ENCODE results near the gene SIMC1. TPM values are rescaled to one million over a fixed set of nuclear protein-coding genes. Genes with fewer than 3 reads are reported as not detected.
"Not testable (repeated sequence)": the region's sequence is repeated elsewhere in the genome, so short reads cannot be mapped to it uniquely, and the experiment has no call there.

SIMC1 gene
- total RNA-seq, 3 donors from 2014 or later: 7.7 to 13.4 (median 12.7) TPM

DNA sequence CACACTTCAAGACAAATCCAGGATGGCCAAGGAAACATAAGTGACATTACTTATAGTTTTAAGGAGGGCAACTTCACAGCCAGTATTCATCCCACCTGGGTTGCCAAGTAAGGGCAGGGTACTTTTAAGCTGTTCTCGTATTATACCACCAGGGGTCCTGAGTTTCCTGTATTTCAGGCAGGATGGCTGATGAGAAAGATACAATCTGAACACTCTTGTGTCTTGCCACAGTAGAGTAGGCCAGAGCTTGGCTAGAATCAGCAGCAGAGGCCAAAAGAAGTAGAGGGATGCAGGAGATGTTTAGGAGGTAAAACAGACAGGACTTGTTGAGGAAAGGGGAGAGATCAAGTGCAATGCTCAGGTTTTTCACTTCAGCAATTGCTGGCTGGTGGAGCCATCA lies 3.1 kb upstream of the SIMC1 start:
- intact Hi-C loops (cut with DNase I; ENCODE audit: low total_unique reads); H3K4me3 ChIP-seq; H3K27me3 ChIP-seq; H3K4me1 ChIP-seq; H3K27ac ChIP-seq; H3K9me3 ChIP-seq; H3K36me3 ChIP-seq; DNase-seq (ENCODE audit: low spot score in 2 of 2): not testable (repeated sequence)
- TF ChIP-seq, protein P1, sequence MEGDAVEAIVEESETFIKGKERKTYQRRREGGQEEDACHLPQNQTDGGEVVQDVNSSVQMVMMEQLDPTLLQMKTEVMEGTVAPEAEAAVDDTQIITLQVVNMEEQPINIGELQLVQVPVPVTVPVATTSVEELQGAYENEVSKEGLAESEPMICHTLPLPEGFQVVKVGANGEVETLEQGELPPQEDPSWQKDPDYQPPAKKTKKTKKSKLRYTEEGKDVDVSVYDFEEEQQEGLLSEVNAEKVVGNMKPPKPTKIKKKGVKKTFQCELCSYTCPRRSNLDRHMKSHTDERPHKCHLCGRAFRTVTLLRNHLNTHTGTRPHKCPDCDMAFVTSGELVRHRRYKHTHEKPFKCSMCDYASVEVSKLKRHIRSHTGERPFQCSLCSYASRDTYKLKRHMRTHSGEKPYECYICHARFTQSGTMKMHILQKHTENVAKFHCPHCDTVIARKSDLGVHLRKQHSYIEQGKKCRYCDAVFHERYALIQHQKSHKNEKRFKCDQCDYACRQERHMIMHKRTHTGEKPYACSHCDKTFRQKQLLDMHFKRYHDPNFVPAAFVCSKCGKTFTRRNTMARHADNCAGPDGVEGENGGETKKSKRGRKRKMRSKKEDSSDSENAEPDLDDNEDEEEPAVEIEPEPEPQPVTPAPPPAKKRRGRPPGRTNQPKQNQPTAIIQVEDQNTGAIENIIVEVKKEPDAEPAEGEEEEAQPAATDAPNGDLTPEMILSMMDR (IDR thresholded peaks at IDR 0.05): peak in 1 of 3 donors; percentile 17

DNA sequence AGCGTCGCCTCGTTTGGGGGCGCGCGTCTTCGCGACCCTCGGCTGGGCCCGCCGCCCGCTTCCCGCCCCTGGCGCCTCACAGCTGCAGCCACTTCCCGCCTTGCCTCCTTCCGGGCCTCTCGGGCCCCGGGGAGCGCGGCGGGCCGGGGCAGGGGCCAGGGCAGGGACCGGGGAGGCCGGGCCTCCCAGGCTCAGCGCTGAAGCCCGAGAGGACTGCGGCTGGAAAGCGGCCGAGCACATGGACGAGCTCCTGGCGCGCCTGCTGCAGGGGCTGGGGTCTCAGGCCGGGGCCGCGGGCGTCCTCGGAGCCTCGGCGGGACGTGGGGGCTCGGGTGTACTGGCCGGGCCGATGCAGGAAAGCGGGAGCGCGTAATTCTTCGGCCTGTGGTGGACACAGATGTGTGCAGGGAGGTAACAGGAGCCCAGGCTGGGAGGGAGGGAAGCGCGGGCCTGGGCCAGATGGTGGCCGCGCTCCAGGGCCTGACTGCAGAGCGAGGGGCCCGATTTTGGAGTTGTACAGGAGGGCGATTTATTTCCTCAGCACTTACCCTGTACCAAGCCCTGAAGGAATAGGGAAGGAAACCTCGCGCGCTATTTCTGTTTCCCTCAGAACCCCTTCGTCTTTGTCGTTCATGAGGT lies 540 bp downstream of the SIMC1 start:
- H3K4me1 ChIP-seq; H3K27me3 ChIP-seq; intact Hi-C loops (cut with DNase I; ENCODE audit: low total_unique reads); DNase-seq (ENCODE audit: low spot score in 2 of 2); H3K27ac ChIP-seq; H3K36me3 ChIP-seq; H3K9me3 ChIP-seq: not testable (repeated sequence)
- peak overlapping the region; percentile 39 to 69 (median 57) for H3K4me3 ChIP-seq

DNA sequence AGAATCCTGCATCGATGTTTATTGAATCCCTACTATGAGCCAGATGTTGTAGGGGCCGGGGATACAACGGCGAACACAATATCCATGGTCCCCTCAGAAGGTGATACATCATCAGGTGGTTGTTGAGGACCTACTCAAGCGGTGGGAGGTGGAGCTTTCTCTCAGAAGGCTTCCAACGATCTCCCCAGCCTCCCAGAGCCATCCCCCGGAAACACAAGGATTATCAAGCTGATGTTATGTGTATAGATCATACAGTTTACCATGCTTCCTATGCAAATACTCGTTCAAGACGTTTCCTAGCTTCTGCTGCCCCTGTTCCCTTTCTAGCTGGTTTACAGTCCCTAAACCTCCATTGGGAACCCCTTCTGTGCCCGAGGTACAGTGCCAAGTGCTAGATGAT lies 1.1 kb downstream of the SIMC1 start:
- H3K27me3 ChIP-seq; intact Hi-C loops (cut with DNase I; ENCODE audit: low total_unique reads); H3K4me1 ChIP-seq; H3K36me3 ChIP-seq; H3K27ac ChIP-seq; H3K4me3 ChIP-seq; H3K9me3 ChIP-seq; DNase-seq (ENCODE audit: low spot score in 2 of 2): not testable (repeated sequence)

DNA sequence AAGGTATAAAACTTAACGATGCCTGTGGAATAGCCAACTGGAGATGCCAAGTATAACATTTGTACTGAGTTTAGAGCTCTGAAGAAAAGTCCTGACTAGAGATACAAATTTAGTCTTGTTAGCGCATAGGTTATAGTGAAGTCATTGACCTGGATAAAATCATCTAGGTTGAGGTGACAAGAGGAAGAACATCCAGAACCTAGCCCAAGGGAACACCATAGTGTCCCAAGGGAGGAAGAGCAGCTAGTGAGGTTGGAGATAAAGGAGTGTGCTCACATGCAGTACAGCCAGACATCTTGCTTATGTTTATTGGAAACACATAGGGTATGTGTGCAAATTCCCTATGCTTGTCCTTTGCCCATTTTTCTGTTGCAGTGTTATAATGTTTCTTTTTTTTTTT lies 6.1 kb downstream of the SIMC1 start:
- not testable (repeated sequence) for H3K4me1 ChIP-seq; DNase-seq (ENCODE audit: low spot score in 2 of 2); H3K27ac ChIP-seq

DNA sequence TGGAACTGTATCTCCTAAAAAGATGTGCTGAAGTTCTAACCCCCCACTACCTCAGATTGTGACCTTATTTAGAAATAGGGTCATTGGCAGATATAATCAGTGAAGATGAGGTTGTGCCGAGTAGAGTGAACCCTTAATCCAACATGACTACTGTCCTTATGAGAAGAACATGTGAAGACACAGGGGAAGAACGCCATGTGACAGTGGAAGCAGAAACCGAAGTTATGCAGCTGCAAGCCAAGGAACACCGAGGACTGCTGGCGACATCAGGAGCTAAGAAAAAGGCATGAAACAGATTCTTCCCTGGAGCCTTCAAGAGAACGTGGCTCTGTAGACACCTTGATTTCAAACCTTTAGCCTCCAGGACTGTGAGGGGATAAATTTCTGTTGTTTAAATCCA lies 6.8 kb downstream of the SIMC1 start:
- intact Hi-C loops (cut with DNase I; ENCODE audit: low total_unique reads); H3K36me3 ChIP-seq; H3K4me1 ChIP-seq; H3K4me3 ChIP-seq; DNase-seq (ENCODE audit: low spot score in 2 of 2); H3K27ac ChIP-seq; H3K9me3 ChIP-seq; H3K27me3 ChIP-seq: not testable (repeated sequence)

More for the DNA sequence above, 6.1 kb downstream of the SIMC1 start:
- intact Hi-C loops (cut with DNase I; ENCODE audit: low total_unique reads); H3K27me3 ChIP-seq; H3K4me3 ChIP-seq; H3K36me3 ChIP-seq; H3K9me3 ChIP-seq: not testable (repeated sequence)

DNA sequence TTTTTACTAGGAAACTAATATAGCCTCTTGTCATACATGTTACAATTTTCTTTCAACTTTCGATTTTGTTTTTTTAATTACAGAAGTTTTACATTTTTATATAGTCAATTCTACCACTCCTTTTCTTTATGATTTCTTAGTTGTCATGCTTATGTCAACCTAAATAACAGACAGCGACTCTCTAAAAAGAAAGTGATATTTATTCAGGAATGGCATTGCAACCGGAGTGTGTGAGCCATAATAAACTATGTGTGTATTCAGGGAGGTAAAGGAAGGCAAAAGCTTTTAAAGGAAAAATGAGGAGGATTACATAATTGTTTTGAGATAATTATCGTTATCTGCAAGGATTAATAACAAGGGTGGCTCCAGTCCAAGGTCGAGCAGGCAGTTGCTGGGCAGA lies 7.3 kb downstream of the SIMC1 start:
- H3K27ac ChIP-seq; H3K4me3 ChIP-seq; H3K27me3 ChIP-seq; H3K36me3 ChIP-seq; H3K9me3 ChIP-seq; H3K4me1 ChIP-seq; DNase-seq (ENCODE audit: low spot score in 2 of 2); intact Hi-C loops (cut with DNase I; ENCODE audit: low total_unique reads): not testable (repeated sequence)

DNA sequence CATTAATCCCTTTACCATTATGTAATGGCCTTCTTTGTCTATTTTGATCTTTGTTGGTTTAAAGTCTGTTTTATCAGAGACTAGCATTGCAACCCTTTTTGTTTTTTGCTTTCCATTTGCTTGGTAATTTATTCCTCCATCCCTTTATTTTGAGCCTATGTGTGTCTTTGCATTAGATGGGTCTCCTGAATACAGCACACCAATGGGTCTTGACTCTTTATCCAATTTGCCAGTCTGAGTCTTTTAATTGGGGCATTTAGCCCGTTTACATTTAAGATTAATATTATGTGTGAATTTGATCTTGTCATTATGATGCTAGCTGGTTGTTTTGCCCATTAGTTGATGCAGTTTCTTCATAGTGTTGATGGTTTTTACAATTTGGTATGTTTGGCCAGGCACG lies 12.5 kb downstream of the SIMC1 start:
- H3K27me3 ChIP-seq; H3K9me3 ChIP-seq; DNase-seq (ENCODE audit: low spot score in 2 of 2); H3K4me3 ChIP-seq; H3K27ac ChIP-seq; H3K4me1 ChIP-seq; intact Hi-C loops (cut with DNase I; ENCODE audit: low total_unique reads); H3K36me3 ChIP-seq: not testable (repeated sequence)

DNA sequence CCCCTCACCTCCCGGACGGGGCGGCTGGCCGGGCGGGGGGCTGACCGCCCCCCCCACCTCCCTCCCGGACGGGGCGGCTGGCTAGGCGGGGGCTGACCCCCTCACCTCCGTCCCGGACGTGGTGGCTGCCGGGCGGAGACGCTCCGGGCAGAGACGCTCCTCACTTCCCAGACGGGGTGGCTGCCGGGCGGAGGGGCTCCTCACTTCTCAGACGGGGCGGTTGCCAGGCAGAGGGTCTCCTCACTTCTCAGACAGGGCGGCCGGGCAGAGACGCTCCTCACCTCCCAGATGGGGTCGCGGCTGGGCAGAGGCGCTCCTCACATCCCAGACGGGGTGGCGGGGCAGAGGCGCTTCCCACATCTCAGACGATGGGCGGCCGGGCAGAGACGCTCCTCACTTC lies 13.9 kb downstream of the SIMC1 start:
- H3K4me1 ChIP-seq; DNase-seq (ENCODE audit: low spot score in 2 of 2); intact Hi-C loops (cut with DNase I; ENCODE audit: low total_unique reads); H3K9me3 ChIP-seq; H3K27ac ChIP-seq; H3K36me3 ChIP-seq; H3K4me3 ChIP-seq; H3K27me3 ChIP-seq: not testable (repeated sequence)

DNA sequence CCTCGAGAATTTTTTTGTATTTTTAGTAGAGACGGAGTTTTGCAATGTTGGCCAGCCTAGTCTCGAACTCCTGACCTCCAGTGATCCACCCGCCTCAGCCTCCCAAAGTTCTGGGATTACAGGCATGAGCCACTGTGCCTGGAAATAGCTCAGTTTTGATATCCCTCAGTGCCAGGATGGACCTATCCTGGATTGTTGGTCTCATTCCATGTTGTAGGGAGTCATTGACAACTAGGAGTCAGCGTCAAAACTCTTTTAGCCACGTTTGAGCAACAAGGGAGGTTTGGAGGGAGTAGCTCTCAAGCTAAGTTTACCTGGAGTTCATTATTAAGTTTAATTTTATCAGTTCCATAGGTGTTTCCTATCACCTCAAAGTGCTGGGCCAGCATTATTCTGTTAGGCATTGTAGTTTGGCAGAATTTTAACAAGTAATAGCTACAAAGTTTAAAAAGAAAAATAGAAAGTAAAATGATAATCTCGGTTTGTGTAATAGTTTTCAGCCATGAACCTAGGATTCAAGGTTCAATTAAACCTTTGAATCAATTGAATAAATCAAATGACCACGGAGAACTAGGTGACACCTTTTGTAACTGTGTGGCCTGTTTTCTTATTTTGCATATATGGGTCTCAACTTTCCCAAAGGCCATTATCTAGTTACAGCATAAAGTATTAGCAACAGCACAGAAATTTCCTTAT lies 15.3 kb downstream of the SIMC1 start:
- H3K36me3 ChIP-seq; H3K4me1 ChIP-seq; H3K27ac ChIP-seq; H3K4me3 ChIP-seq; intact Hi-C loops (cut with DNase I; ENCODE audit: low total_unique reads); H3K9me3 ChIP-seq; DNase-seq (ENCODE audit: low spot score in 2 of 2); H3K27me3 ChIP-seq: not testable (repeated sequence)

DNA sequence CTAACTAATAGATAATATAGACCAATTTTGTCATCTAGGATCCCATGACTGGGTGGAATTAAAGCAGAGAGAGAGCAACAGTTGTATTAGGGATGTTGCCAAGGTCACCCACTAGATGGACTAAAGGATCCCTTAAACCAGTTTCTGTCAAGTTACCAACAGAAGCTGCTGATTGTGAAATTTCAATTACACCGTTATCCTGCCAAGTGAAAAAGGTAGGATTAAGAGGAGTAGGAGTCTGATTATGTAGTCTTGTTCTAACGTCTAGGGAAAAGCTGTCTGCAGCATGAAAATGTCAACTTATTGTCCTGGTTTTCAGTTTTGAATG lies 15.8 kb downstream of the SIMC1 start:
- DNase-seq (ENCODE audit: low spot score in 2 of 2); H3K27ac ChIP-seq; H3K27me3 ChIP-seq; intact Hi-C loops (cut with DNase I; ENCODE audit: low total_unique reads); H3K4me3 ChIP-seq; H3K4me1 ChIP-seq; H3K9me3 ChIP-seq; H3K36me3 ChIP-seq: not testable (repeated sequence)

DNA sequence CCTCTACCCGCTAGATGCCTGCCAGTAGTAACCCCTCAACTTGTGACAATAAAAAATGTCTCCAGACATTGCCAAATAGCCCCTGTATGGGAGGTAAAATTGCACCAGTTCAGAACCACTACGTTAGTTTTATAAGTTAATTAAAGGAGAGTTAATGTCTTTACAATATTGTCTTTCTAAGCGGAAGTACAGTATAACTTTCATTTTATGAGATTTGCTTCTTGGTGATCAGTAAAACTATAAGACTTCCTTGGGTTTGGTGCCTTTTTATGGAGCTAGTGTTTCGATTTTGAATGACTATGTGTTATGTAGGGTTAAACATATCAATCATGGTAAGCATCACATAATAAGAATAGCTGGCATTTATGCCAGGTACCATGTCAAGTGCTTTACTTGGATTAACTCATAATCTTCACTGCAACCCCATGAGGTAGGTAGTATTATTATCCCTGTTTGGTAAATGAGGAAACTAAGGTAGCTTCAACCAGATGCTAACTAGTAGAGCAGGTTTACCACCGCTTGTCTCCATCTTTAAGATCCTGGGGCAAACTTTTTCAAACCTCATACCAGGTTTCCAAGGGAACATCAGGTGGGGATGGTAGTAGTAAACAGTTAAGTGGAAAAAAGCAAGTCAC lies 19.8 kb downstream of the SIMC1 start:
- H3K4me1 ChIP-seq; H3K4me3 ChIP-seq; DNase-seq (ENCODE audit: low spot score in 2 of 2); H3K36me3 ChIP-seq; intact Hi-C loops (cut with DNase I; ENCODE audit: low total_unique reads); H3K27ac ChIP-seq; H3K9me3 ChIP-seq; H3K27me3 ChIP-seq: not testable (repeated sequence)

DNA sequence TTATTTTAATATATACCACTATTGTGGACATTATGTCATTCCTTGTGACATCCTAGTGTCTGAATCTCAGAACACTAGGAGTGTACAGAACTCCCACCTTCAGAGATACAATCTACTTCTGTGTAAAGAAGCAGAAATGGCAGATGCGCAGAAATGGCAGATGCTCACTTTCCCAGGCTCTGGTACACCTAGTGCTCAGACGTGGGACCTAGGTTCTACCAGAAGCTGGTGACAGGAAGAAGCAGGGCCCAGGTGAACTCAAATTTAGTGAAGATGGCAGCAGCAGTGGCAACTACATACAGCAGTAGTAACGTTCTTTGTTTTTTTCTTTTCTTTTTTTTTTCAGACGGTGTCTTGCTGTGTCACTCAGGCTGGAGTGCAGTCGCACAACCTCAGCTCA lies 22.5 kb downstream of the SIMC1 start:
- H3K4me3 ChIP-seq; DNase-seq (ENCODE audit: low spot score in 2 of 2); H3K27ac ChIP-seq; H3K36me3 ChIP-seq; intact Hi-C loops (cut with DNase I; ENCODE audit: low total_unique reads); H3K27me3 ChIP-seq; H3K4me1 ChIP-seq; H3K9me3 ChIP-seq: not testable (repeated sequence)

DNA sequence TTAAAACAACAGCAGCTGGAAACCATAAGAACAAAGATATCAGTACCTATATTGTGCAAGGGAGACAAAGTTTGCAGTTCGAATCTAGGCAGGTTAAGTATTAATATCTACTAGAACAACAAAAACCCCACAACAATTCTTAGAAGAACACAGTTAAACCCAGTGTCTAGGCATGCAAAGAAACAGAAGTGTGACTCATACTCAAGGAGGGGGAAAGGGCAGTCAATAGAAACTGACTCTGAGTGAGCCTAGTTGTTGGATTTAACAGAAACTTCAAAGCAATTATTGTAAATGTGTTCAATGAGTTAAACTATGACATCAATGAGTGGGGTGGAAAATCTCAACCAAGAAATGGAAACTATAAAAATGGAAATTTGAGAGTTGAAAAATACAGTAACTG lies 28.2 kb downstream of the SIMC1 start:
- H3K36me3 ChIP-seq; H3K4me1 ChIP-seq; H3K27ac ChIP-seq; DNase-seq (ENCODE audit: low spot score in 2 of 2); H3K9me3 ChIP-seq; H3K4me3 ChIP-seq; H3K27me3 ChIP-seq; intact Hi-C loops (cut with DNase I; ENCODE audit: low total_unique reads): not testable (repeated sequence)

Data from breast epithelium (tissue), 4 donors.